Hepatocyte (in vitro differentiated cells): ENCODE measurements around the gene ADAMTSL3. TPM values are rescaled to one million over a fixed set of nuclear protein-coding genes. Genes with fewer than 3 reads are reported as not detected.

Experiments
- DNase-seq: peaks from one replicate; pipeline ENCODE4 v3.0.0-alpha.2; 2016; ENCODE audit warnings: low spot score
- H2AFZ ChIP-seq: fragments of 200-600 bp; sonication (generic); 2 replicates; pipeline ENCODE4 v1.6.0; 2016; ENCODE audit warnings: antibody characterized with exemption, mild to moderate bottlenecking
- H3K27ac ChIP-seq: fragments of 200-600 bp; sonication (generic); 2 replicates; pipeline ENCODE4 v1.5.1; 2016; ENCODE audit warnings: mild to moderate bottlenecking
- H3K27me3 ChIP-seq: fragments of 200-600 bp; sonication (generic); 2 replicates; pipeline ENCODE4 v1.6.1; 2016
- H3K36me3 ChIP-seq: fragments of 200-600 bp; sonication (generic); replicated peaks from 2 replicates; pipeline ENCODE4 v1.5.1; 2016; ENCODE audit warnings: low read depth; ENCODE audit not compliant: insufficient read depth
- H3K4me1 ChIP-seq: fragments of 200-600 bp; sonication (generic); 2 replicates; pipeline ENCODE4 v1.5.1; 2016; ENCODE audit warnings: mild to moderate bottlenecking, moderate library complexity; ENCODE audit not compliant: insufficient read depth
- H3K4me2 ChIP-seq: fragments of 200-600 bp; sonication (generic); 2 replicates; pipeline ENCODE4 v1.6.0; 2016
- H3K4me3 ChIP-seq: fragments of 200-600 bp; sonication (generic); 2 replicates; pipeline ENCODE4 v1.5.1; 2016; ENCODE audit warnings: mild to moderate bottlenecking
- H3K79me2 ChIP-seq: fragments of 200-600 bp; sonication (generic); 2 replicates; pipeline ENCODE4 v1.6.0; 2017; ENCODE audit warnings: mild to moderate bottlenecking
- H3K9me2 ChIP-seq: fragments of 200-600 bp; sonication (generic); replicated peaks from 2 replicates; pipeline ENCODE4 v1.6.0; 2017; ENCODE audit warnings: mild to moderate bottlenecking; ENCODE audit not compliant: insufficient read depth
- H3K9me3 ChIP-seq: fragments of 200-600 bp; sonication (generic); 2 replicates; pipeline ENCODE4 v1.5.1; 2016; ENCODE audit warnings: low read depth, mild to moderate bottlenecking
- H4K20me1 ChIP-seq: fragments of 200-600 bp; sonication (generic); 2 replicates; pipeline ENCODE4 v1.6.0; 2016; ENCODE audit warnings: mild to moderate bottlenecking; ENCODE audit not compliant: insufficient read depth, poor library complexity, severe bottlenecking
- CTCF ChIP-seq: fragments of 200-600 bp; sonication (generic); IDR thresholded peaks from 2 replicates; pipeline ENCODE4 v1.5.1; 2016; ENCODE audit warnings: antibody characterized with exemption, mild to moderate bottlenecking; ENCODE audit not compliant: poor library complexity
- EZH2 ChIP-seq: fragments of 200-600 bp; sonication (generic); IDR thresholded peaks from 2 replicates; pipeline ENCODE4 v1.6.1; 2016; ENCODE audit warnings: antibody characterized with exemption, mild to moderate bottlenecking, borderline replicate concordance
- EZH2phosphoT487 ChIP-seq: fragments of 200-600 bp; sonication (generic); IDR thresholded peaks from one replicate; pipeline ENCODE4 v1.6.1; 2018; ENCODE audit warnings: antibody characterized with exemption, mild to moderate bottlenecking, low read depth, moderate library complexity; ENCODE audit not compliant: unreplicated experiment, severe bottlenecking
- WGBS: methylation state at CpG from one replicate; pipeline ENCODE4 v1.1.6; 2016; ENCODE audit warnings: low lambda C conversion rate; ENCODE audit errors: missing lambda C conversion rate; 5-methylcytosine and 5-hydroxymethylcytosine counted together
- polyA plus RNA-seq: library from polyadenylated mRNA; unstranded; fragments of >200 nt; fragmentation: Nextera tagmentation; extraction: Ambion mirVana; gene quantifications from 2 replicates; pipeline ENCODE4 v1.2.1, GENCODE V29; 2016
- total RNA-seq: library from RNA; depleted of rRNA; stranded (reverse); fragments of >200 nt; gene quantifications from 2 replicates; pipeline ENCODE4 v1.2.3, GENCODE V29; 2014

ADAMTSL3 gene
- total and polyA plus RNA-seq, 2 experiments from 2014 or later, result 5.0 to 5.2 TPM

DNA sequence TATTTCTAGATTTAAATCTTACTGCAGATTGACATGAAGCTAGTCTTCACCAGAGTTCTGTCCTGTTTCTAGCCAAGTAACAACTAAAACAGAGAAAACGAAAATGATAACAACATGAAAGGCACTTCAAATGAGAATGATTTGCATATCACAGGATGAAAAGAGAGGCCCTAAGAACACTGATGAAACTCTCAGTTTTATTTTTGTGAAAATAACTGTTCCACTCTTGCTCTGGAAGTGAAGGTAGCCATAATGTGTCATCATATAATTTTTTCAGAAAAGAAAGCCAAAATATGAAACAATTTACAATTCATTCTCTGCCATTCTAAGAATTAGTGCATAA is 274.4 kb downstream of the ADAMTSL3 start:
- H3K9me2 ChIP-seq, result no peaks in the 10 kb centered on the region
- no peak overlapping the region for H2AFZ ChIP-seq
- no peak overlapping the region for H3K27ac ChIP-seq
- no peaks in the 10 kb centered on the region for H3K27me3 ChIP-seq
- H3K4me3 ChIP-seq, result no peak overlapping the region
- TF ChIP-seq EZH2phosphoT487, result no peak
- no peak for TF ChIP-seq CTCF
- no peak for TF ChIP-seq EZH2
- H3K9me3 ChIP-seq, result no peaks in the 10 kb centered on the region
- no peaks in the 10 kb centered on the region for H4K20me1 ChIP-seq
- DNase-seq, result no peak
- H3K4me2 ChIP-seq, result no peak overlapping the region
- H3K4me1 ChIP-seq, result peaks cover 22% of the 10 kb centered on the region
- WGBS, result 82% methylated on average over 1 of the region's 1 CpG
- no peaks in the 10 kb centered on the region for H3K36me3 ChIP-seq
- H3K79me2 ChIP-seq, result no peaks in the 10 kb centered on the region

DNA sequence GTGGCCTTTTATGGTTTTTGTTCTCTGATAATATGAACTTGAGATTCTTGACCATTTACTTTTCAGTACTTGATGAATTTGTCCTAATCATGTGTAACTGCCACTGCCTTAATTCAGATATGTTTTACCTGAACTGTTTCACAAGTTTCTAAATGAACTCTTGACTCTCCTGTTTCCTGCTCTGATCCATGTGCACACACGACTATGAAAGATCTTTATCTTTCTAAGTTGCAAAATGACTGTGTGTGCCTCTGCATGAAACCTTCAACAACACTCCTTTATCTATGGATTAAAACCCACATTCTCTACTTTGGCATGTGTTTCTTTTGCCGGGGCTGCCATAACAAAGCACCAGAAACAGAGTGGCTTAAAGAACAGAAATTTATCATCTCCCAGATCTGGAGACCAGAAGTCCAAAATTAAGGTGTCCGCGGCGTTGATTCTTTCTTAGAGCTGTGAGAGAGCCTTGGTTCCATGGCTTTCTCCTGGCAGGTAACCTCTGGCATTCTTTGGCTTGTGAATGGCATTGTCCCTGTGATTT is 275.0 kb downstream of the ADAMTSL3 start:
- Histone ChIP-seq H4K20me1 (no peaks in the 10 kb centered on the region), H3K9me2 (no peaks in the 10 kb centered on the region), H3K27ac (peak overlapping the region; percentile 67), H3K4me2 (no peak overlapping the region), H3K27me3 (no peaks in the 10 kb centered on the region), H3K4me1 (peaks cover 22% of the 10 kb centered on the region), H3K36me3 (no peaks in the 10 kb centered on the region), H2AFZ (no peak overlapping the region), H3K4me3 (no peak overlapping the region), H3K9me3 (no peaks in the 10 kb centered on the region), H3K79me2 (no peaks in the 10 kb centered on the region)
- 67% methylated on average over 5 of the region's 5 CpGs for WGBS
- TF ChIP-seq EZH2, result no peak
- TF ChIP-seq EZH2phosphoT487, result no peak
- no peak for TF ChIP-seq CTCF
- no peak for DNase-seq

- Histone ChIP-seq H3K4me2 (no peak overlapping the region), H3K79me2 (no peaks in the 10 kb centered on the region), H3K4me3 (no peak overlapping the region), H3K9me2 (no peaks in the 10 kb centered on the region), H2AFZ (no peak overlapping the region), H3K36me3 (no peaks in the 10 kb centered on the region), H3K27ac (peak overlapping the region; percentile 67), H3K4me1 (peaks cover 22% of the 10 kb centered on the region), H3K27me3 (no peaks in the 10 kb centered on the region), H3K9me3 (no peaks in the 10 kb centered on the region), H4K20me1 (no peaks in the 10 kb centered on the region)
- WGBS, result 93% methylated on average over 1 of the region's 1 CpG
- no peak for DNase-seq
- no peak for TF ChIP-seq CTCF
- no peak for TF ChIP-seq EZH2phosphoT487
- TF ChIP-seq EZH2, result no peak
These were observed 275.7 kb downstream of the ADAMTSL3 start for GRCh38 chr15:83929619-83930018.
